ENCODE results near the gene CLCC1.
A peak's percentile ranks its signal among the peaks of the same experiment; 100 is the strongest.

GRCh38 chr1:108963052-108963686 lies at the start of gene CLCC1:
- TF ChIP-seq CTCF (IDR thresholded peaks at IDR 0.05) (peak in 1 of 4 experiments; percentile 25), POLR2A (IDR thresholded peaks at IDR 0.05) (peak; percentile 88 to 94)
